HG03139 (cell line): ENCODE results near the gene ARHGAP45.

ENCODE experiments used
- ATAC-seq: cut with Tn5 transposase; IDR thresholded peaks from one replicate; pipeline ENCODE4 v1.9.1; 2021; ENCODE audit not compliant: unreplicated experiment

Gene ARHGAP45

DNA sequence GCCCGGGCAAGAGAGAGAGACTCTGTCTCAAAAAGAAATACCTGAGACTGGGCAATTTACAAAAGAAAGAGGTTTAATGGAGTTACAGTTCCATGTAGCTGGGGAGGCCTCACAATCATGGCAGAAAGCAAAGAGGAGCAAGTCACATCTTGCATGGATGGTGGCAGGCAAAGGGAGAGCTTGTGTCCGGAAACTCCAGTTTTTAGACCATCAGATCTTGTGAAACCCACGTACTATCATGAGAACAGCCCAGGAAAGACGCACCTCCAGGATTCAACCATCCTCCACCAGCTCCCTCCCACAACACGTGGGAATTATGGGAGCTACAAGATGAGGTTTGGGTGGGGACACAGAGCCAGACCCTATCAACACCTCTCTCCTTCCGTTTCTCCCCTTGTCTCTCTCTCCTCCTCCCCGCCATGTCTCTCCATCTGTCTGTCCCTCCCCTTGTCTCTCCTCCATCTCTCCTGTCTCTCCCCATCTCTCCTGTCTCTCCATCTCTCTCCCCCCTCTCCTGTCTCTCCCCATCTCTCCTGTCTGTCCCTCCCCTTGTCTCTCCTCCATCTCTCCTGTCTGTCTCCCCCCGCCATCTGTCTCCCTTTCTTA lies 18.2 kb downstream of the ARHGAP45 start:
- ATAC-seq: no peak

DNA sequence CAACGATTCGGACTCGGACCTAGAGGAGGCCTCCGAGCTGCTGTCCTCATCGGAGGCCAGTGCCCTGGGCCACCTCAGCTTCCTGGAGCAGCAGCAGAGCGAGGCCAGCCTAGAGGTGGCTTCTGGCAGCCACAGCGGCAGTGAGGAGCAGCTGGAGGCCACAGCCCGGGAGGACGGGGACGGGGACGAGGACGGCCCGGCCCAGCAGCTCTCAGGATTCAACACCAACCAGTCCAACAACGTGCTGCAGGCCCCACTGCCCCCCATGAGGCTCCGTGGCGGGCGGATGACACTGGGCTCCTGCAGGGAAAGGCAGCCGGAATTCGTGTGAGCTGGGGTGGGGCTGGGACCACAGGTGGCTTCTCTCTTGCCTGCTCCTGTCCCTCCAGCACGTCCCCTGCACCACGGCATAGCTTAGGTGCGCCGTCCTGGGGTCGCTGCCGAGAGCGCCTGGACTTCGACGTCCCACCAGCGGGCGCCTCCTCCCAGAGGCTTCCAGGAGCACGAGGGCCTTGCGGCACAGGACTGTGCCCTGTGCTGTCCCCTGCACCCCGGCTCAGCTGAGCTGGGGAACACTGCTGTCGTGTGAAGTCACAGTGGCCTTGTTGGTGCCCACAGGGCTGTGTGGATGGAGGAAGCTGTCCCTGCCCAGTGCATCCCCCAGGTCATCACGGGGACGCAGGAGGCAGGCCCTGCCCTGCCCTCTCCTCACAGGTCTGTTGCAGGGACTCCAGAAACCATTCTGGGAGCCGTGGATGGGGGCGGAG lies 18.9 kb downstream of the ARHGAP45 start:
- ATAC-seq: no peak

DNA sequence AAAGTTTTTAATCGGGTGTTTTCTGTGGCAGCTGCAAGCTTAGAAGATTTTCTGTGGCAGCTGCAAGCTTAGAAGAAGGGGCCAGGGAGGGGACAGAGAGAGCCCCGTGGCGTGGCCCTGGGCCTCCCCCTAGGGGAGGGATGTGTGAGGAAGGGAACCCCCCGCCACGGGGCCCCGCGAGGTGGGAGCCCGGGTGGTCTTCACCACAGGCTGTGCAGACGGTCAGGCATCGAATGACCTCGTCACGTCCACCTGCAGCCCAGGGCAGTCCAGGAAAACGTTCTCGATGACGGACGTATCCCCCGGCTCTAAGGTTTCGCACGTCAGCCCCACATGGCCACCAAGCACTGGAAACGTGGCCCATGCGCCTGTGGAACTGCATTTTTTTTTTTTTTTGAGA lies 19.6 kb downstream of the ARHGAP45 start:
- ATAC-seq: no peak

DNA sequence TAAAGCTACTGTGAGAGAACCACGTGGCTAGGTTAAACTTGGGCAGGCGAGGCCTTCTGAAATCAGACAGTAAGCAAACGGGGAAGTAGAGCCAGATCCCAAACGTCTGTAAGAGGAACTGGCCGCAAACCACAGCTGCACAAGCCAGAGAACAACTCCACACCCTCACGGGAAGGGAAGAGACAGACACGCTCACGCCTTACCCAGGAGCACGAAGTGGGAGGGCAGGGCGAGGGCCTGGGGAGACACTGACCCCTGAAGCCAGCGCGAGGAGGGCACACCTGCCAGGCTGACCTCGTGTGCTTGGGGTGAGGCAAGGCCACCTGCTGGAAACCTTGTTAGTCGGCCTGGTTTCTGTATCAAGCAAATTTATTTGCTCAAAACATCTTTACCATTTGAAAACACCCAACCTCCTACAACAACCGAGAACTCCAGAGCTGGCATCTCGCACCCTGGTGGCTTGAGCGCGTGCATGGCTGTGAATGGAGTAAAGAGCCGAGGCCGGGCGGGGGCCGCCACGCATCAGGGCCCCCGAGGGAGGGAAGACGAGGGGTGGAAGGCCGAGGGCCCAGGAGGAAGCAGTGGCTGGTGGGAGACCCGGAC lies 20.9 kb downstream of the ARHGAP45 start:
- ATAC-seq: no peak

DNA sequence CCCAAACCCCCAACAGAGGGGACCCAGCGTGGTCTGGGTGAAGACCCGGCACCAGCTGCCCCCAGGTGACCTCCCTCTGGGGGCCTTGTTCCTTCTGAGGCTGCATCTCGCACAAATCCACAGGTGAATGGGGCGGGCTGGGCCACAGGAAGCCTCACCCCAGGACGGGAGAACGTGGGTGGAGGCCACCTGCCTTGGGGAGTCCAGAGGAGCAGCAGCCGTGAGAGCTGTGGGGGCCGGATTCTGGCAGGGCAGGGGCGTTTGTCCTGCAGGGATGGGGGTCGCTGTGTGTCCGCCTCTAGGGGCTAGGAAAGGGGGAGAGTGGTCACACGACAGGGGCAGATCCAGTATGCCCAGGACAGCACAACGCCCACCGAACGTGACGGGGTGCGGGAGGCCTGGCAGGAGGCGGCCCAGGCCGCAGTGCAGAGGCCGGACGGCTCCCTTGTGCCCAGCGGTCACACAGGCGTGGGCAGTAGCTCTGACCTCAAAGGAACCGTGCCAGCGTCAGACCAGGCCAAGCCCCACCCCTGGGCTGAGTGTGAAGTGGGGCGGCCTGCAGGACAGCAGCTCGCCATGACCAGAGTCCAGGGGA lies 21.5 kb downstream of the ARHGAP45 start:
- ATAC-seq: no peak

DNA sequence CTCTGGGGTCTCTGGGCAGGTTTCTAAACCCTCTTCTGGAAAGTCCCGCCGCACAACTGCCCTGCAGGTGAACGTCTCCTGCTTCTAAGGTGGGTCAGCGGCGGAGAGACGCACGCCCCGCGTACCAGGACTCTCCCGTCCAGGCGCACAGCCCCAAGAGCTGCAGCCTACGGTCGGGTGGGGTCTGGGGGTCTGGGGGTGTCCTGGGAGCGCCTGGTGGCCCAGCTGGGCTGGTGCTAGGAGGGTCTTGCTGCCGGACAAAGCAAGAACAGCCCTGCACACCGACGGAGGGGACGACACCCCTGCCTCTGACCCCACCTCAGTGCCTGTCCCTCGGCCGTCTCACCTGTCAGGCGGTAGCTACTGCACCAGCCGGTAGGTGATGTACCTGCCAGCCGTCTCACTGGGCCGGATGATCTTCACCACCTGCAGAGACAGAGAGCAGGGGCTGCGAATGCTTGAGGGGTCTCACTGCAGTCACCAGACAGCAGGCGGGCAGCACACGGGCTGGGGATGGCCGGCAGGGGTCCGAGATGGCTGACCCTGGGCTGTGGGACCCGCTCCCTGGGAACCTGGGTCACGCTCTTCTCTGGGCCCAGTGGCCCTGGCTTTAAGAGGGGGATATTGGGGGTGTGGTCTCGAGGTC lies 22.3 kb downstream of the ARHGAP45 start:
- ATAC-seq: no peak

DNA sequence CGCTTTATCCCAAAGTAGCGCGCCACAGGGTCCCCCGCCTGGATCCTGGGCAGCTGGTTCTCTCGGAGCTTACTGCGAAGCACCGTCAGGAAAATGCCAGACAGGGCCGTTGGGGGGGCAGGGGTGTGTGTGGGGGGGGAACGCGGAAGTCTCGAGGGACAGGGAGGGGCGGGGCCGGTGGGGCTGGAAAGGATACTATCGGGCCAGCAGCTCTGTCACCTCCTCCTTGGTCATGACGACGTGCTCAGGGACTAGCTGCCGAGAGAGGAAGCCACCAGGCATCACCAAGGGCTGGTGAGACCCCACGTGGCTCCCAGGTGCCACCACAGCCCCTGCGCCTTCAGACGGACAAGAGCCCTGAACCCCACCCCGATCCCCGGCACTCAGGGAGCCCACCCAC lies 22.9 kb downstream of the ARHGAP45 start:
- ATAC-seq: no peak

DNA sequence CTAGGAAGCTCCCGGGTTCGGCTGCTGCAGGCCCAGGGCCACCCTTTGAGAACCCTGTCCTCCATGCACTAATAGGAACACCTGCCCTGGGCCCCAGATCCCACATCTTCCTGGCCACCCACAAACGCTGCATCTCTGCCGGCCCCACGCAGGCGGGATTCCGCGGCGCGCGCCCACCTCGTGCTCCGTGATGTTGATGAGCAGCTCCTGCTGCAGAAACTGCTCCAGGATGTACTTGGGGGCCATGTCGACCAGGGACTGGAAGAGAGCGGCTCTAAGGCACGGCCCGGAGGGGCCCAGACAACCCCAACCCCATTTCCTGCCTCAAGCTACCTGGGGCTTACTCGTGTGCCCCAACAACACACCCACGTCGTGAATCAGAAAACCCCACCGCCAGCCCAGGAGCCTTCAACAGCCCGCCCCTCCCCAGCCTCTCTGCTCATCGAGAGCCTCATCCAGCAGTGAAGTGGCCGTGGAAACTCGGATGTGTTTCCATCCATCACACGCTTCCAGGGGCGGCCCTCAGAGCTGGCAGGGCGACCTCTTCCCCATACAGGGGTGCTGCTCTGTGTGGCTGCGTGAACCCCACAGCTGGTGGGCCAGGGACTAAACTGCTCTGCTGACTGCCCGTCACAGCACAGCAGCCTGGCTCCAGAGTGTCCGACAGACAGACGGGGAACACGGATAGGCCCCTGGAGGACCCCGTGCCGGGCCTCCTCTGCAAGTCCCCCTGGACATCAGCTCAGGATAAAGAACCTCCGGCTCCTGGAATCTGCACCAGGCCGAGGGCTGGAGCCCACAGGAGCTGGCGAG lies 24.0 kb downstream of the ARHGAP45 start:
- ATAC-seq: no peak

DNA sequence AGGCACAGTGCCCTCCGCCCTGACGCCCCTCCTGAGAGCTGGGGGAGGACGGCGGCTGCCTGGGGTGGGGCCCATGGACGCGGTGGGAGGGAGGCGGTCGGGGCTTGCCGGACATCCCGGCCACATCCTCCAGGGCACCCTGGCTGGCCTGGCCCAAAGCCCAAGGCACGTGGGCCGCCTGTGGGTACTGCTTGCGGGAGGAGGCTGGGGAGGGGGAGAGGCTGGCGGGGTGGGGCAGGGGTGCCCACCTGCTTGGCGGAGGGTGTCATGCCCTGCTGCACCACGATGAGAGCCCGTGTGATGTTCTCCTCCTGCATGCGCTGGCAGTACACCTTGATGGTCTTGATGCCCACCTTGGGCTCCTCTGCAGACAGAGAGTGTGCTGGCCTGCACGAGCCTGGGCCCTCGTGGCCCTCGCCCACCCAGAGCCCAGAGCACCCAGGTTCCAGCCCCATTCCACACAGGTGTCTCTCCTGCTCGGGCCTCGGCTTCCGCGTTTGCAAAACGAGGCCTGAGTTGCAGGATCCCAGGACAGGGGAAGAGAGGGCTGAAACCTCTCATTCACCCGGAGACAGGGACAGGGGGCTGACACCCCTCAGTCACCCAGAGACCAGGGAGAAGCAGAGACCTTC lies 24.7 kb downstream of the ARHGAP45 start:
- ATAC-seq: no peak

DNA sequence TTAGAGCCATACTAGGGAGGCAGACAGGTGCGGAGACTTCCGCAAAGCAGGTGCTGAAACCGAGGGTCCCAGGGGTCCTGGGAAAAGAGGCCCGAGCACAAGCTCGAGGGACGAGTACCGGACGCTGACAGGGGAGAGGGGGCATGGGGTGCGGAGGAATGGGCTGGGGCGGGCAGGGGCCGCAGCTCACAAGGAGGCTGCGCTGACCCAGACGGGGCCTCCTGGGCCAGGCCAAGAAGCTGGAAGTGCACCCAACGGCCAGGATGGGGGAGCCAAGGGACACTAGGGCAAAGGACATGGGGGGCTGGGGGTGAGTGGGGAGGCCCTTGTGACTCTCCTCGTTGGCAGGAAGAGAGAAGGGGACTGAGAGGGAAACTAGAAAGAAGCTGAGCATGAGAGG lies 26.4 kb downstream of the ARHGAP45 start:
- no peak for ATAC-seq

DNA sequence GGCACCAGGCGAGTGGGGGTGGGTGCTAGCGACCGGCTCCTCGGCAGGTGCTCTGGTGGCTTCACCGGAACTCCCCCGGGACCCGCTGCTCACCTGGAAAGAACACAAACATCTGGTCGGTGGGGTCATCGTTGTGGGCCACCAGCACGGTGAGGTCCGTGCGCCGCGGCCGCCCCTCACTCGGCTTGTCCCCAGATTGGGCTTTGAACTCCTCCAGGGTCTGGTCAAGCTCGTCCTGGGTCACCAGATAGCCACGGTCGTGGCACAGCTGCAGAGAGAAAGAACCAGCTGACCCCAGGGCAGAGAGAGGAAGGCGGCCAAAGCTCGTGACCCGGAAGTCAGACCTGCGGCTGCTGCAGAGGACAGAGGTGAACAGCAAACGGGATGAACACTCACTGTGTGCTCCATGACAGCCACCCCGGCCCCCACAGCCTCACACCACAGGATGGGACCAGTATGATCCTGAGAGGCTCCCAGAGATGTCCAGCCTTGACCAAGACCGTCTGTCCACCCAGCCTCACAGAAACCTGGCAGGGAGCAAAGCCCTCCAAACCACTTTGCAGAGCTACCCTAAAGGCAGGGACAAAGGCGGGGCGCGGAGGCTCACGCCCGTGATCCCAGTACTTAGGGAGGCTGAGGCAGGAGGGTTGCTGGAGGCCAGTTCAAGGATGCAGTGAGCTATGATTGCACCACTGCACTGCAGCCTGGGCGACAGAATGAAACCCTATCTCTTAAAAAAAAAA lies 27.0 kb downstream of the ARHGAP45 start:
- no peak for ATAC-seq

DNA sequence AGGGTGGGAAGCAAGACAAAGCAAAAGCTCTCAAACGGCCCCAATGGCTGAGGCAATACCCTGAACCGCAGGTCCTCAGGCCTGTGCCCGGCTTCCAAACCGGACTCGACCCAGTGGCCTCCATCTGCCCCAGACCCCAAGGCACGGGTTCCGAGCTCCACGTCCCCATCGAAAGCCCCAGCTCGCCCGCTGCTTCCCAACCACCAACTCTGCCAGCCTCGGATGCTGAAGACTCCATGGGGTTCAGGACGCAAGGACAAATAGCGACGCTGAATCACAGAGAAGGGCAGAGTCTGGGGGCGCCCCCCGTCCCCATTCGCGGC lies 27.6 kb downstream of the ARHGAP45 start:
- no peak for ATAC-seq

DNA sequence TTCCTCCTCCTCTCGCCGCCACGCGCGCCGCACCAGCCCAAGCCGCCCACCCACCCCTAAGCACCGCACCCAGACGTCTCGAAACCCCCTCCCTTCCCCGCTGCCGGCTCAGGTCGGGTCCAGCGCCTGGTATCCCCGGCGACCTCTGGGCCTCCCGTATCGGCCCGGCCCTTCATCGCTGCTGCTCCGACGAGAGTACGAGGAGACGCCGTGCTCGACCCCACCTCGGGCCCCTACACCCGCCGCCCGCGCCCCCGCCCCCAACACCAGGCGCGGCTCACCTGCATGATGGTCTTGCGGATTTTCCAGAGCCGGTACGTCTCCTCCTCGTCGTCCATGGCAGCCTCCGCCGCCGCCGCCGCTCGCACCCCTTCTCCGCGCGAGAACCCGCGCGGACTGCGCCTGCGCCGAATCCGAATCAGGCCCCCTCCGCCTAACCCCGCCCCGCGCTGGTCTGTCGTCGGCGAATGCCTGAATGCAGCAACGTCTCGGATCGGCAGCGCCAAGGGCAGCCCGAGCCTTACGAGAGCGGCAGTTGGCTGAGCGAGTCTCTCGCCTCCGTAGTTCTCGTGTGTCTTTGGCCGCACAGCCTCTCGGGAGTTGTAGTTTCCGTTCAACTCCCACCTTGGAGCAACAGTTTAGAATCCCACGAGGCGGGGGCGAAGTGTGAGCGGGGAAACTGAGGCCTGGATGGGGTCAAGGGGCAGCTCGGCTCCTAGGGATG lies 28.2 kb downstream of the ARHGAP45 start, which contains the start of gene POLR2E:
Gene POLR2E, minus strand, starts transcription at position 398 of the 724 bp plus-strand sequence. Its CDS starts 60 bp downstream, at position 338.
- ATAC-seq: peak; percentile 78

DNA sequence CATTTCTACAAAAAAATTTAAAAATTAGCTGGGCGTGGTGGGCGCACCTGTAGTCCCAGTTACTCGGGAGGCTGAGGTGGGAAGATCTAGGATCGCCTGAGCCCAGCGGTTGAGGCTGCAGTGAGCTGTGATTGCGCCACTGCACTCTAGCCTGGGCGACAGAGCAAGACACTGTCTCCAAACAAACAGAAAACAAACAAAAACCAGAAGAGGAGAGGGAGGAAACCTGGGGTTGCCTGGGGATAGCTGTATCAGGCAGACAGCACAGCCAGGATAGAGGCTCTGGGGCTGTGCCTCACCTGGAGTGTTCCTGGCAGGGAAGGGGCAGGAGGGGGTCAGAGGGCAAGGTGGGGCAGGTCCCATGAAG lies 30.8 kb downstream of the ARHGAP45 start:
- ATAC-seq: no peak

DNA sequence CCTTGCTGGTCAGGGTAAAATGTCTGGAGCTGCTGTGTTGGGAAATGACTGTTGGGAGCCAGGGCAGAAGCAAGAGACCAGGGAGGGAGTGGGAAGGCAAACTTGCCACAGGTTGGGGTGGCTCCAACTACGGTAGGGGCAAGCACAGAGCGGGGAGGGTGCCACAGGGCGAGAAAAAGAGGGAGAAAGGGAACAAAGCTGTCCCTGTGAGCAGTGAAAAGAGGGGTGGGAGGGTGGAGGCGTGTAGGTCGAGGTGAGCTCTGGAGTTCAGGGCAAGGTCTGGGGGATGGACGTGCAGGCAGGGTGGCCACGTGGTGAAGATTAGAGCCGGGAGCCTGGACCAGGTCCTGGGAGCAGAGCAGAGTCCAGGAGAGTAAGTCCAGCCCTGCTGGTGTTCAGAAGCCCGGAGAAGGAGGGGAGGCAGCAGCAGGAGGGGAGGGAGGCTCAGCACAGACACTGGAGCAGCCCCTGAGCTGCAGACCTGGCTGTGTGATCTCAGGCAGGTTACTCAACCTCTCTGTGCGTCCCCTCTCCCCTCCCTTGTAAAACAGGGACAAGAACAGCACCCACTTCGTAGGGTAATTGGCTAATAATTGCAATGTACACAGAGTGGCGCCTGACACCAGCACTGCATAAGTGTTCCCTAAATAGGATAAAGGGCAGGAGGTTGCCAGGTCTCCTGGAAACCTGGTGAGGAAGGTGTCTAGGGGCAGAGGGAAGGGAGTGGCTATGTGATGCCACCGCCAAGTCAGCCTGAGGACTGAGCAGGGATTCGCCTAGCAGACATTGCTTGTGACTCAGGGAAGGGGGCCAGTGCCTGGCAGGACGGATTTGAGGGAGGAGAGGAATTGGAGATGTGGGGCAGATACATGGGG lies 31.4 kb downstream of the ARHGAP45 start:
- no peak for ATAC-seq

DNA sequence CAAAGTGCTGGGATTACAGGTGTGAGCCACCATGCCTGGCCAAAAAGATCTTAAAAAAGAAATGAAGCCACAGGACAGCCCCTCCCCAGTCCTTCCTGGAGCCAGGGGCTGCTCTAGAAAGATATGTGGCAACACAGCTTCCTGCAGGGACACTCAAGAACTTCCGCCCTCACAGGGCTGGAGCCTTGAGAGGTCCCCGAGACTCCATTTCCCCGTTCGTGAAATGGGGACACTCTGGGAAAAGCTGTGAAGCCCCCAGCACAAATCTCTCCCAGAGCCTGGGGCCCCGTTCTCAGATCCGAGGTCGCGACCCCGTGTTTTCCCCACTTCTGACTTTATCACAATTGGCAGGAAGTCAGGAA lies 34.4 kb downstream of the ARHGAP45 start:
- no peak for ATAC-seq

DNA sequence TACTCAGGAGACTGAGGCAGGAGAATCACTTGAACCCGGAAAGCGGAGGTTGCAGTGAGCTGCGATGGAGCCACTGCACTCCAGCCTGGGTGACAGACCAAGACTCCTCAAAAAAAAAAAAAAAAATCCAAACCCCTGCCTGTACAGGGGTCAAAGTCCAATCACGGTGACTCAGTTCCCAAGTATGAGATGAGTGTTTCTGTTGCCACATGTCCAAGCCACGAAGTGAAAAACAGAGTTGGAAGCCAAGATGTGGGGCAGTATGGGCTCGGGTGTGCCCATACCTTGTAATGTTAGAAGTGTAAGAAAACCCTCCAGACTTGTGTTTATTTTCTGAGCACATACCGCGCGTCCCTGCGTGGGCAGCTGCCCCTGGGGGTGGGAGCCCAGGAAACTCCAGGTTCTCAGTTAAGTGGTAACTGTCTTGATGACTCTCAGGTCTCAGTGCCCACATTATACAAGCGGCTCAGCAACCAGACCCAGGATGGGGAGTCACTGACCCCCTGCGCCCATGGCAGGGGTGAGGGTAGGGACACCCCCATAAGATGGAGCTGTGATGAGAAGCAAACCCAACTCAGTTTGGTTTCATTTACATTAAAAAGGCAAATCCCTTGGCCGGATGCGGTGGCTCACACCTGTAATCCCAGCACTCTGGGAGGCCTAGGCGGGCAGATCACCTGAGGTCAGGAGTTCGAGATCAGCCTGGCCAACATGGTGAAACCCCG lies 35.6 kb downstream of the ARHGAP45 start:
- ATAC-seq: no peak
